Measurements from ENCODE around the gene MUC5AC.

DNA sequence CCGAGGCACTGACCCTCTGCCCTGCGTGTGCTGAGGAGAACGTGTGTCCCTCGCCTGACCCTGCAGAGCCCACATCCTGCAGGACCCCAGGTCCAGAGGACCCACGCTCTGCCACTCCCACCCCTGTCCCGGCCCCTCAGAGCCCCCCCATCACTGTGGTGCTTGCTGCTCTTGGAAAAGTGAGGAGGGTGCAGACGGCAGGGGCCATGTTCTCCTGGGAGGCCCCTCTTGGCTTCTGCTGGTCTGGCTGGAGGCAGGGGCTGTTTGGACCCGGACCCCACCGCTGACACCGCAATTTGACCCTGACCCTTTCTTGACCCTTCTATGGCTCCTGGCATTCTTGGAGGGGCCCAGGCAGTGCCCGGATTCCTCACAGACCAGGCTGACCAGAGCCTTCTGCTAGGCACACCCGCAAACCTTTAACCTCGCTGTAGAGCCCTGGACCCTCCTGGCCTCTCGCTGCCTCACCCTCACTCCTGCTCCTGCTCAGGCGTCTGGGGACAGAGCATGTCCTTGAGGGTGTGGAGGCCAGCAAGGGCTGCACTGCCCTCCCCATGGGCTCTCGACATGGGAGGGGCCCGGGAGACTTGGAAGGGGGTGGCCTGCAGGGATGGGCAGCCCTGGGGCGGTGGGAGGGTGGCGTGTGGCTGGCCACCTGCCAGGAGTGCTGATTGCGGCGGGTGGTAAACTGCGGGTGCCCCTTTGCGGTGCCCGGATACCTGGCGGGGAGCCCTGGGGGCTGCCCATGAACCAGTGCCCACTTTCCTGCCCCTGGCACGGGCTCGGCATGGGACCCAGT lies 37.0 kb upstream of the MUC5AC start:
- TF ChIP-seq, protein P1, sequence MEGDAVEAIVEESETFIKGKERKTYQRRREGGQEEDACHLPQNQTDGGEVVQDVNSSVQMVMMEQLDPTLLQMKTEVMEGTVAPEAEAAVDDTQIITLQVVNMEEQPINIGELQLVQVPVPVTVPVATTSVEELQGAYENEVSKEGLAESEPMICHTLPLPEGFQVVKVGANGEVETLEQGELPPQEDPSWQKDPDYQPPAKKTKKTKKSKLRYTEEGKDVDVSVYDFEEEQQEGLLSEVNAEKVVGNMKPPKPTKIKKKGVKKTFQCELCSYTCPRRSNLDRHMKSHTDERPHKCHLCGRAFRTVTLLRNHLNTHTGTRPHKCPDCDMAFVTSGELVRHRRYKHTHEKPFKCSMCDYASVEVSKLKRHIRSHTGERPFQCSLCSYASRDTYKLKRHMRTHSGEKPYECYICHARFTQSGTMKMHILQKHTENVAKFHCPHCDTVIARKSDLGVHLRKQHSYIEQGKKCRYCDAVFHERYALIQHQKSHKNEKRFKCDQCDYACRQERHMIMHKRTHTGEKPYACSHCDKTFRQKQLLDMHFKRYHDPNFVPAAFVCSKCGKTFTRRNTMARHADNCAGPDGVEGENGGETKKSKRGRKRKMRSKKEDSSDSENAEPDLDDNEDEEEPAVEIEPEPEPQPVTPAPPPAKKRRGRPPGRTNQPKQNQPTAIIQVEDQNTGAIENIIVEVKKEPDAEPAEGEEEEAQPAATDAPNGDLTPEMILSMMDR (IDR thresholded peaks at IDR 0.05), result no peak
- no peak for TF ChIP-seq POLR2A (IDR thresholded peaks at IDR 0.05)

All from adrenal gland (tissue), 5 donors.